ENCODE data around the gene PHF11. TPM values are rescaled to one million over a fixed set of nuclear protein-coding genes. Genes with fewer than 3 reads are reported as not detected.
A peak's percentile ranks its signal among the peaks of the same experiment; 100 is the strongest.

Gene PHF11
- total and polyA plus RNA-seq, 2 of the 8 experiments (the other 6 are each of a cell fraction or from before 2014, with no cell fraction given), result 6.1 to 8.1 TPM

- H4K20me1 ChIP-seq (replicated peaks in 1 of 2; ENCODE audit: control insufficient read depth in 1 of 2, insufficient read depth in 2 of 2, low read length in 2 of 2), result peaks cover 0 to 3% of the 10 kb centered on the region in 2 experiments
- H3K4me1 ChIP-seq (replicated peaks in 1 of 4; ENCODE audit: control insufficient read depth in 3 of 4, insufficient read depth in 4 of 4, low read length in 3 of 4), result no peaks in the 10 kb centered on the region
- FAIRE-seq (no peak), DNase-seq (ENCODE audit: low read depth in 1 of 2, low spot score in 2 of 2) (peak in 1 of 2 experiments; percentile 54)
- H3K79me1 ChIP-seq (ENCODE audit: low read depth, low read length), result no peaks in the 10 kb centered on the region
- no peak overlapping the region for H3K4me2 ChIP-seq (ENCODE audit: insufficient read depth in 1 of 2, low read depth in 2 of 2, low read length in 2 of 2)
- no peak overlapping the region for H4K8ac ChIP-seq (ENCODE audit: extremely low read depth, insufficient read depth, low read length)
- TF ChIP-seq CTCF (IDR thresholded peaks at IDR 0.05; ENCODE audit: control extremely low read depth in 1 of 3, insufficient read depth in 1 of 3, low read depth in 1 of 3, low read length in 3 of 3), result peak; percentile 38 to 68 (median 49)
- no peak for TF ChIP-seq POU5F1 (IDR thresholded peaks at IDR 0.05; ENCODE audit: low read depth, low read length)
- TF ChIP-seq RAD21 (IDR thresholded peaks at IDR 0.05 in 1 of 2, conservative IDR thresholded peaks at IDR 0.05 in 1 of 2; ENCODE audit: low read depth in 2 of 2, low read length in 2 of 2), result peak; percentile 24 to 46
- no peak for TF ChIP-seq MAFK (IDR thresholded peaks at IDR 0.05; ENCODE audit: low read depth, low read length)
- TF ChIP-seq NRF1 (IDR thresholded peaks at IDR 0.05; ENCODE audit: low read depth, low read length), result no peak
- no peak overlapping the region for H3K18ac ChIP-seq (ENCODE audit: extremely low read depth, low read length)
- no peak overlapping the region for H2BK20ac ChIP-seq (ENCODE audit: low read length)
- H3K14ac ChIP-seq (ENCODE audit: insufficient read length), result no peak overlapping the region
- H3K56ac ChIP-seq (replicated peaks; ENCODE audit: insufficient read length, low read depth, low read length), result no peak overlapping the region
- WGBS, 2 experiments (ENCODE audit: extremely low coverage in 1 of 2, insufficient coverage in 1 of 2, insufficient read length in 1 of 2, insufficient replicate concordance in 2 of 2, low coverage in 1 of 2, low lambda C conversion rate in 2 of 2, missing lambda C conversion rate in 1 of 2), result 83% methylated on average over 15 of the region's 15 CpGs; no CpG with 5 or more reads in 1 of the 2 experiments
- H2BK120ac ChIP-seq (replicated peaks; ENCODE audit: low read depth, low read length), result no peak overlapping the region
- H3K79me2 ChIP-seq (ENCODE audit: control insufficient read depth in 1 of 2, insufficient read depth in 2 of 2, low read length in 2 of 2), result no peaks in the 10 kb centered on the region
- H3K4ac ChIP-seq (replicated peaks; ENCODE audit: insufficient read length, low read depth, low read length), result no peak overlapping the region
- H3K4me3 ChIP-seq (ENCODE audit: extremely low read depth in 1 of 4, insufficient read depth in 2 of 4, low read depth in 3 of 4, low read length in 4 of 4), result no peak overlapping the region
- H4K5ac ChIP-seq (ENCODE audit: insufficient read length, low read depth, low read length), result no peak overlapping the region
- H3K36me3 ChIP-seq (ENCODE audit: control insufficient read depth in 2 of 4, insufficient read depth in 4 of 4, low read length in 3 of 4), result peaks cover 2 to 36% (median 19%) of the 10 kb centered on the region in 4 experiments; a peak in 7 of 8 replicates
- H3K9me3 ChIP-seq (ENCODE audit: insufficient read depth in 2 of 2, low read depth in 1 of 2, low read length in 1 of 2), result no peaks in the 10 kb centered on the region
- no peak overlapping the region for H2AK5ac ChIP-seq (ENCODE audit: low read depth, low read length)
- no peak overlapping the region for H2BK12ac ChIP-seq (ENCODE audit: low read depth, low read length)
- no peak overlapping the region for H2BK5ac ChIP-seq (ENCODE audit: low read depth, low read length)
- no peak overlapping the region for H3K9ac ChIP-seq (replicated peaks in 1 of 4; ENCODE audit: extremely low read depth in 1 of 4, low read depth in 3 of 4, low read length in 3 of 4)
- no peaks in the 10 kb centered on the region for H3K23me2 ChIP-seq (ENCODE audit: low read depth, low read length)
- no peak overlapping the region for H2AFZ ChIP-seq (ENCODE audit: low read length)
- POLR2A ChIA-PET (ENCODE audit: partially characterized antibody), result no interaction called here
- H3K23ac ChIP-seq (ENCODE audit: insufficient read length), result no peak overlapping the region
- no peaks in the 10 kb centered on the region for H3K27me3 ChIP-seq (replicated peaks in 1 of 4; ENCODE audit: control insufficient read depth in 3 of 4, extremely low read depth in 1 of 4, insufficient read depth in 3 of 4, low read length in 3 of 4)
- H4K91ac ChIP-seq (replicated peaks; ENCODE audit: insufficient read length, low read length), result no peak overlapping the region
- CTCF ChIA-PET (ENCODE audit: partially characterized antibody), result interaction anchor here (0.7 to 2.1 kb wide), 12 partner anchors 11 to 363 kb away, joined by 3 to 7 read pairs (median 3); partner anchors contain the start of gene MLNR
- H2BK15ac ChIP-seq (ENCODE audit: low read length), result no peak overlapping the region
- H3K27ac ChIP-seq (ENCODE audit: low read depth, low read length), result no peak overlapping the region
These were observed 53.5 kb downstream of the PHF11 start for GRCh38 chr13:49549289-49549688.
